Brain pericyte (primary cell): ENCODE results near the gene MAP3K15.

ENCODE experiments used
- DNase-seq: peaks from one replicate; pipeline ENCODE4 v3.0.0-alpha.2; 2012; ENCODE audit warnings: low read depth, low spot score

MAP3K15 gene

GRCh38 chrX:19392078-19392477 lies 123.2 kb downstream of the MAP3K15 start:
- no peak for DNase-seq

- no peak for DNase-seq
Measured at GRCh38 chrX:19389227-19389845, 126.0 kb downstream of the MAP3K15 start.

- DNase-seq = no peak
Measured at GRCh38 chrX:19388741-19389140, 126.6 kb downstream of the MAP3K15 start.

GRCh38 chrX:19388064-19388679 lies 127.1 kb downstream of the MAP3K15 start:
- DNase-seq = no peak

- DNase-seq = no peak
Measured at GRCh38 chrX:19386679-19387078, 128.6 kb downstream of the MAP3K15 start.

GRCh38 chrX:19382555-19383145 lies 132.7 kb downstream of the MAP3K15 start:
- DNase-seq = no peak

GRCh38 chrX:19381326-19381725 lies 134.0 kb downstream of the MAP3K15 start:
- DNase-seq = no peak

- no peak for DNase-seq
Measured at GRCh38 chrX:19377799-19378198, 137.5 kb downstream of the MAP3K15 start.

GRCh38 chrX:19375546-19375945 lies 139.8 kb downstream of the MAP3K15 start:
- DNase-seq = no peak

GRCh38 chrX:19373351-19373891 lies 141.9 kb downstream of the MAP3K15 start:
- DNase-seq = no peak

- no peak for DNase-seq
Measured at GRCh38 chrX:19372547-19373331, 142.6 kb downstream of the MAP3K15 start.

GRCh38 chrX:19372170-19372546 lies 143.2 kb downstream of the MAP3K15 start:
- no peak for DNase-seq

- no peak for DNase-seq
Measured at GRCh38 chrX:19370061-19370460, 145.2 kb downstream of the MAP3K15 start.

- DNase-seq = no peak
Measured at GRCh38 chrX:19368576-19368975, 146.7 kb downstream of the MAP3K15 start.

GRCh38 chrX:19361701-19362100 lies 153.6 kb downstream of the MAP3K15 start:
- DNase-seq = no peak

GRCh38 chrX:19360903-19361302 lies 154.4 kb downstream of the MAP3K15 start:
- no peak for DNase-seq

- DNase-seq = no peak
Measured at GRCh38 chrX:19358521-19358920, 156.8 kb downstream of the MAP3K15 start.

- DNase-seq = no peak
Measured at GRCh38 chrX:19354625-19355024, 160.7 kb downstream of the MAP3K15 start.

GRCh38 chrX:19350941-19351384 lies 164.3 kb downstream of the MAP3K15 start:
- DNase-seq = no peak

- DNase-seq = no peak
Measured at GRCh38 chrX:19349264-19349663, 166.0 kb downstream of the MAP3K15 start.

GRCh38 chrX:19347916-19348315 lies 167.4 kb downstream of the MAP3K15 start:
- no peak for DNase-seq

- no peak for DNase-seq
Measured at GRCh38 chrX:19344661-19345060, 170.6 kb downstream of the MAP3K15 start.
